ENCODE measurements around the gene RNU2-1.
A peak's percentile ranks its signal among the peaks of the same experiment; 100 is the strongest.
"Not testable (repeated sequence)": the region's sequence is repeated elsewhere in the genome, so short reads cannot be mapped to it uniquely, and the experiment has no call there.

The RNU2-1 gene

GRCh38 chr17:43216369-43216761 is 17.4 kb downstream of the RNU2-1 start:
- no peak for DNase-seq (ENCODE audit: low spot score)

GRCh38 chr17:43215341-43215740 is 18.4 kb downstream of the RNU2-1 start:
- no peak for DNase-seq (ENCODE audit: low spot score)

DNA sequence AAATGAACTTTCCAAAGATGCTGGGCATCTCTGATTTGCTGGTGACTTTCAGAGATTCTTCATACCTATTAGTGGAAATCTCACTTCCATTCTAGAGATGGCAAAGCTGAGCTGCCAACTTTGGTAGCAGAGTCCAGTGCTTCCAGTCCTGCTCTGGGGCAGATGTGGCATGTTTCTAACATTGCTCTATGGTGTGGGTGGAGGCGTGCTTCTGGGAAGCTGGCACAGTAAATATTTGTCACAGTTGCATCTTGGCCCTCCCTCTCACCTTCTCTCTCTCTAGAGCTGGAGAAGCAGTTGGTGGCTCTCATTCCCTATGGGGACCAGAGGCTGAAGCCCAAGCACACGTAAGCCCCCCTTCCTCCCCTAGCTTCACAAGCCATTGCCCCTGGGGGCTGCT is 20.2 kb downstream of the RNU2-1 start:
- no peak for DNase-seq (ENCODE audit: low spot score)

GRCh38 chr17:43212641-43213490 is 20.9 kb downstream of the RNU2-1 start:
- DNase-seq (ENCODE audit: low spot score): peak; percentile 38

DNA sequence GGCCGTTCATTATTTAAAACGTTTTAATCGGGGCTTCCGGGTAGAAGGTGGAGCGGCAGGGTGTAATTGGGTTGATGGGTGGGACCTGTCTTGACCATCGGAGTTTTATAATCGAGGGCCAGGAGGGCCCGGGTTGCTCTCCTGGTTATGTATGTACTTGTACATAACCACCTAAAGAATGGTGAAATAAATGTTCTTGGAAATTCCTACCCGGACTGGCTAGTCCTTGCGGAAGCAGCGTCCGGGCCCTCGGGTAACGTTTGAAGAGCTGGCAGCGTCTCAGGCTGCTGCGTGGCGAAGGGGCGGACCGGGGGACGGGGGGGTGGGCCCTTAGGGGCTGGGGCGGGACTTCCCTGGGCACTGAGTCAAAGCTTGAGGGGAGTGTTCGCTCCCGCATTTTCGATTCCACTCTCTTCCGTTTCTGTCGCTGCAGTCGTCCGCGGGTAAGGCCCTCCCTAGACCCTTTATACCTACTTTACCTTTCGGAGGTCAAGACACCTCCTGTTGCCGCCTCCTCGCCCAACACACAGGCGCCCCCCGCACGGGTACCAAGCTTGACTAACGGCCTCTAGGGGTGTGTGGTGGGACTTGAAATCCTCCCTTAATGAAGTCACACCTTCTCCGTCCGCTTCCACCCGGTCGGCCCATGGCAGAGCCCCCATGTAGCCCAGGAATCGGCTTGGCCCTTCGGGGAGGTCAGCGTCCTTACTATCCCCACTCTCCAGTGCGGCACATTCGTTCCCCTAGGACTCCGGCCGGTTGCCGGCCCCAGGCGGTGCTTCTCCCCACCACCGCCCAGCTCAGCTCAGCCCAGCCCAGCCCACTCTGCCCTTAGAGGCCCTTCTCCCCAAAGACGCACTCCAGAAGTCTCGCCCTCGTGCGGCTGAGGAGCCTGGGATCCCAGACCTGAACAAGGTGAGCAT is 22.0 kb downstream of the RNU2-1 start, which contains the start of gene TMEM106A:
Gene TMEM106A, plus strand, starts transcription at position 396 of the 923 bp plus-strand sequence. CDS start 1,167 bp downstream, outside the sequence.
- DNase-seq (ENCODE audit: low spot score): peak; percentile 85

DNA sequence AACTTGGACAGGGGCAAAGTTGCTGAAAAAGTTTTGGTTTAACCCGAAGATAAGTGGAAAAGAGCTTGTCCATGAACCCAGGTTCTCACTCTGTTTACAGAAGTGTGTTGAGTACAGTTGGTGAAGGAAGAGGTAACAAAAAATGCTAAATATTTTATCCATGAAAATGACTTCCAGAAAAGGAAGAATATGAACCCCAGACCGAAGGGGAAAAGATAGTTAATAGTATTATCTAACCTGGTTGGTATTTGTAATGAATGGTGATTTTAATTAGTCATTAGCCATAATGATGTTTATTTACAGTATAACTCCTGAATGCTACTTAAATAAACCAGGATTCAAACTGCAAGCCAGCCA is 22.7 kb downstream of the RNU2-1 start:
- DNase-seq (ENCODE audit: low spot score): peak; percentile 39

DNA sequence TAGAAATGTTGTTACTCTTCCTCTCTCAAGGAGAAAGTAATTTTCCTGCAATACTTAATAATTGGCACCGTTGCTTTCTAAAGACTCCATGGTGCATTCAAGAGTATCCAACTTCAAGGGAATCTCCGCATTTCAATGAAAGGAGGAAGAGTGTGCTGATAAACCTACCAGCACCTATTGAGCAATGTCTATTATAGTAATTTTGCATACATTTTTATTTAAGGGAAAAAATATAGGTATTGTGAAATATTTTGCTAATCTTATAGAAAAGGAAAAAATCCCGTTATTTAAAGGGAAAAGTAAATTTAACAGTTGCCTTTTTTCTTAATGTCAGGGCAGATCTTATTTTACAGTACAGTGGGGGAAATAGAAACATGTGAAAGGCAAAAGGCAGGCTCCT is 23.2 kb downstream of the RNU2-1 start:
- DNase-seq (ENCODE audit: low spot score): no peak

DNA sequence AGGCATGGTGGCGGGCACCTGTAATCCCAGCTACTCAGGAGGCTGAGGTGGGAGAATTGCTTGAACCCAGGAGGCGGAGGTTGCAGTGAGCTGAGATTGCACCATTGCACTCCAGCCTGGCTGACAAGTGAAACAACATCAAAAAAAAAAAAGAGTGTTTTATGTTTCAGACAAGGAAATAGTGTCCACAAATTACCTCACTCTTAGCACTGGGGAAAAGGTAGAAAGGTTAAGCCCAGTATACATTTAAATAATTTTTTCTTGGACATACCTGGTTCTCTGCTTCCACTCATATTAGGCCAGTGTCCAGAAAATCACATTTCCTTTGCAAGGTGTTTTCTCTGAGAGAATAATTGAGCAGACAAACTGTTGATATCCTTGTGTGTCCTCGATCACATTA is 30.8 kb downstream of the RNU2-1 start:
- DNase-seq (ENCODE audit: low spot score): not testable (repeated sequence)

GRCh38 chr17:43200127-43200526 is 33.6 kb downstream of the RNU2-1 start:
- DNase-seq (ENCODE audit: low spot score): peak; percentile 73

DNA sequence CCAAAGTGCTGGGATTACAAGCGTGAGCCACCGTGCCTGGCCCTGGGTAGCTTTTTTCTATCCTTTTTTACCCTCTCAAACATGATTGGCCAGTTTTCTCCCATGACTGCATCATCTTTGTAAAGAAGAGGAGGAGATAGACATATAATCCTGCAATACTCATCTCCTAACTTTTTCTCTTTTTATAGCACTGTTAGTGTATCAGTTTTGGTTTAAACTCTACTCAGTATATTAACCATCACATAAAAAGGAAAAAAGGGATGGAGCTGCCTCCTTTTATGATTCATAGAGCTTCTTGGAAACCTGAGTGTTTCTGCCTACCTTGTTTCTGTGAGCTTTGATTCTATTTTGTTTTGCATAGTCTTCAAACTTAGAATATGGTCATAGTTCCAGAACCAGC is 34.1 kb downstream of the RNU2-1 start:
- no peak for DNase-seq (ENCODE audit: low spot score)

DNA sequence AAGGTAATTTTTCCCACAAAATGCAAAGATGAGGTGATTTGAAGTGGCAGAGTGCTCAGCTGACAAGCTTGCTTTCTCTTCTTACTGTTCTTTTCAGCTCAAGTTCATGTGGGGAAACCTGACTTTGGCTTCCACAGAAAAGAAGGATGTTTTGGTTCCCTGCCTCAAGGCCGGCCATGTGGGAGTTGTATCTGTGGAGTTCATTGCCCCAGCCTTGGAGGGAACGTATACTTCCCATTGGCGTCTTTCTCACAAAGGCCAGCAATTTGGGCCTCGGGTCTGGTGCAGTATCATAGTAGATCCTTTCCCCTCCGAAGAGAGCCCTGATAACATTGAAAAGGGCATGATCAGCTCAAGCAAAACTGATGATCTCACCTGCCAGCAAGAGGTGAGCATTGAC is 40.5 kb downstream of the RNU2-1 start:
- no peak for DNase-seq (ENCODE audit: low spot score)

DNA sequence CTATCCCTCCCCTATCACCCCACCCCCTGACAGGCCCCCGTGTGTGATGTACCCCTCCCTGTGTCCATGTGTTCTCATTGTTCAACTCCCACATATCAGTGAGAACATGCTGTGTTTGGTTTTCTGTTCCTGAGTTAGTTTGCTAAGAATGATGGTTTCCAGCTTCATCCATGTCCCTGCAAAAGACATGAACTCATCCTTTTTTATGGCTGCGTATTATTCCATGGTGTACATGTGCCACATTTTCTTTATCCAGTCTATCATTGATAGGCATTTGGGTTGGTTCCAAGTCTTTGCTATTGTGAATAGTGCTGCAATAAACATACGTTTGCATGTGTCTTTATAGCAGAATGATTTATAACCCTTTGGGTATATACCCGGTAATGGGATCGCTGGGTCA is 47.1 kb downstream of the RNU2-1 start:
- not testable (repeated sequence) for DNase-seq (ENCODE audit: low spot score)

GRCh38 chr17:43183921-43184320 is 49.9 kb downstream of the RNU2-1 start:
- DNase-seq (ENCODE audit: low spot score): no peak
